Testis (tissue), 2 donors: ENCODE data around the gene RAD51D.

Experiments used
- POLR2A ChIP-seq: fragments of 450-650 bp; IDR thresholded peaks from one replicate; pipeline ENCODE4 v1.6.1; 2017; ENCODE audit warnings: antibody characterized with exemption, mild to moderate bottlenecking, moderate library complexity
- TF ChIP-seq, protein P1 (sequence below), 3 experiments: fragments of 450-650 bp in 2 of 3; fragments of 200-600 bp in 1 of 3; sonication (generic) in 1 of 3; IDR thresholded peaks; one replicate each; pipeline ENCODE4 v1.5.1; 2016 to 2019; ENCODE audit warnings: antibody characterized with exemption in 3 of 3, mild to moderate bottlenecking in 2 of 3, moderate library complexity in 1 of 3

DNA sequence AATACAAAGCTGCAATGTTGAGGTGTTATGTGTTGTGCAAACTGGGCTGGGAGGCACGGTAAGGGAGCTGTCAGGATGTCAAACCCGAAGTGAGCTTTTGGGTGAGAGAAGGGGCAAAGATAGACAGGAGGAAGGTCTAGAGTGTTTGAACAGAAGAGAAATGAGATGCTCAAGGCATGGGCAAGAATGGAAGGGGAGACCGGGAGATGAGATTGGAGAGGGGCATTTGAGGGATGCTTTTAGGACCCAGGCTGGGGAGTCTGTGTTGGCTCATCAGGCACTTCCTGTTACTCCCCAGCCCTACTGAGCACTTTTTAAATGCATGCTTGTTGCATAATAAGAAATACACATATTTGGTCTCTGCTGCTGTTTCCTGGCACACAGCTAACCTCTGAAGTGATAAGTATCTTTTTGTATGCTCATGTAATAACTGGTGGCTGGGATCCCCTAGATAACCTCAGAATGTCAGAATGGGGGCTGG, 41.7 kb upstream of the RAD51D start:
- TF ChIP-seq, protein P1, sequence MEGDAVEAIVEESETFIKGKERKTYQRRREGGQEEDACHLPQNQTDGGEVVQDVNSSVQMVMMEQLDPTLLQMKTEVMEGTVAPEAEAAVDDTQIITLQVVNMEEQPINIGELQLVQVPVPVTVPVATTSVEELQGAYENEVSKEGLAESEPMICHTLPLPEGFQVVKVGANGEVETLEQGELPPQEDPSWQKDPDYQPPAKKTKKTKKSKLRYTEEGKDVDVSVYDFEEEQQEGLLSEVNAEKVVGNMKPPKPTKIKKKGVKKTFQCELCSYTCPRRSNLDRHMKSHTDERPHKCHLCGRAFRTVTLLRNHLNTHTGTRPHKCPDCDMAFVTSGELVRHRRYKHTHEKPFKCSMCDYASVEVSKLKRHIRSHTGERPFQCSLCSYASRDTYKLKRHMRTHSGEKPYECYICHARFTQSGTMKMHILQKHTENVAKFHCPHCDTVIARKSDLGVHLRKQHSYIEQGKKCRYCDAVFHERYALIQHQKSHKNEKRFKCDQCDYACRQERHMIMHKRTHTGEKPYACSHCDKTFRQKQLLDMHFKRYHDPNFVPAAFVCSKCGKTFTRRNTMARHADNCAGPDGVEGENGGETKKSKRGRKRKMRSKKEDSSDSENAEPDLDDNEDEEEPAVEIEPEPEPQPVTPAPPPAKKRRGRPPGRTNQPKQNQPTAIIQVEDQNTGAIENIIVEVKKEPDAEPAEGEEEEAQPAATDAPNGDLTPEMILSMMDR (IDR thresholded peaks at IDR 0.05) = no peak
- TF ChIP-seq POLR2A = no peak
